B cell (primary cell): ENCODE measurements around the gene MAPKAPK5. TPM values are rescaled to one million over a fixed set of nuclear protein-coding genes. Genes with fewer than 3 reads are reported as not detected.

Experiments used
- ATAC-seq: fragments of 200-7000 bp; cut with Tn5 transposase; one replicate; pipeline ENCODE4 v1.10.0; 2021; ENCODE audit warnings: low read depth, mild to moderate bottlenecking, moderate number of reproducible peaks, moderate library complexity
- CTCF ChIA-PET: fragments of 350-600 bp; sonication (Branson Sonifier 250); formaldehyde crosslinking; loops from one replicate; lab custom pipeline; 2021; ENCODE audit warnings: antibody characterized with exemption, inconsistent platforms; lab: Charles Lee
- POLR2A ChIA-PET: fragments of 350-600 bp; sonication (Branson Sonifier 250); formaldehyde crosslinking; loops from one replicate; lab custom pipeline; 2021; ENCODE audit warnings: antibody characterized with exemption; lab: Charles Lee
- DNase-seq: peaks from one replicate; pipeline ENCODE4 v3.0.0; 2013
- H2AFZ ChIP-seq: 2 replicates; pipeline ENCODE4 v1.6.1; 2012; ENCODE audit warnings: mild to moderate bottlenecking, low read depth, low read length; ENCODE audit not compliant: insufficient read depth, poor library complexity, severe bottlenecking
- H3K27ac ChIP-seq, 2 donors: 1 replicate in 1 of 2; 2 replicates in 1 of 2; pipeline ENCODE4 v1.5.1; 2012 to 2013; ENCODE audit warnings: low read length in 2 of 2, mild to moderate bottlenecking in 2 of 2, moderate library complexity in 1 of 2
- H3K27me3 ChIP-seq, 4 experiments: fragments of 200-600 bp in 1 of 4; sonication (generic) in 1 of 4; replicated peaks in 1 of 4; 1 replicate in 2 of 4; 2 replicates in 2 of 4; pipeline versions ENCODE4 v1.6.1 to v1.7.0; 2013 to 2016; ENCODE audit warnings: low read length in 3 of 4, mild to moderate bottlenecking in 2 of 4, mixed read lengths in 1 of 4, moderate library complexity in 1 of 4; ENCODE audit not compliant: insufficient read depth in 4 of 4, control insufficient read depth in 3 of 4; ENCODE audit errors: control extremely low read depth in 1 of 4
- H3K36me3 ChIP-seq, 2 experiments: replicated peaks in 1 of 2; 1 replicate in 1 of 2; 2 replicates in 1 of 2; pipeline versions ENCODE4 v1.6.1 to v1.7.1; 2013; ENCODE audit warnings: low read length in 1 of 2; ENCODE audit not compliant: insufficient read depth in 2 of 2, control insufficient read depth in 1 of 2; ENCODE audit errors: control extremely low read depth in 1 of 2, extremely low read depth in 1 of 2
- H3K4me1 ChIP-seq, 2 donors: fragments of 200-600 bp in 1 of 2; sonication (generic) in 1 of 2; 1 replicate in 1 of 2; 2 replicates in 1 of 2; pipeline versions ENCODE4 v1.5.1 to v1.6.1; 2013 to 2017; ENCODE audit warnings: low read length in 2 of 2; ENCODE audit not compliant: control insufficient read depth in 2 of 2, insufficient read depth in 2 of 2
- H3K4me2 ChIP-seq: replicated peaks from 2 replicates; pipeline ENCODE3; 2012; ENCODE audit warnings: mild to moderate bottlenecking, low read depth, low read length; ENCODE audit not compliant: poor library complexity, severe bottlenecking
- H3K4me3 ChIP-seq, 5 experiments: fragments of 200-600 bp in 1 of 5; sonication (generic) in 1 of 5; 1 replicate in 3 of 5; 2 replicates in 2 of 5; pipeline versions ENCODE4 v1.5.1 to v1.7.0; 2011 to 2016; ENCODE audit warnings: low read length in 4 of 5, mild to moderate bottlenecking in 4 of 5, low read depth in 2 of 5, control low read depth in 1 of 5, moderate library complexity in 1 of 5; ENCODE audit not compliant: insufficient read depth in 1 of 5; ENCODE audit errors: control extremely low read depth in 1 of 5, extremely low read depth in 1 of 5
- H3K79me2 ChIP-seq: fragments of 200-600 bp; sonication (generic); one replicate; pipeline ENCODE4 v1.6.0; 2016; ENCODE audit warnings: low read length; ENCODE audit not compliant: control insufficient read depth, insufficient read depth
- H3K9ac ChIP-seq: fragments of 200-600 bp; sonication (generic); 2 replicates; pipeline ENCODE4 v1.6.1; 2017; ENCODE audit warnings: mild to moderate bottlenecking, low read length, moderate library complexity
- H3K9me3 ChIP-seq, 3 donors: one replicate each; pipeline versions ENCODE4 v1.6.1 to v1.7.1; 2013; ENCODE audit warnings: low read length in 2 of 3; ENCODE audit not compliant: control insufficient read depth in 2 of 3, insufficient read depth in 1 of 3; ENCODE audit errors: control extremely low read depth in 1 of 3
- H4K20me1 ChIP-seq: 2 replicates; pipeline ENCODE4 v1.6.0; 2012; ENCODE audit warnings: mild to moderate bottlenecking, low read length; ENCODE audit not compliant: insufficient read depth, control insufficient read depth, poor library complexity, severe bottlenecking
- H3K27ac Mint-ChIP-seq: one replicate; pipeline ENCODE4 v1.8.0; 2021; ENCODE audit warnings: mixed read lengths
- H3K27me3 Mint-ChIP-seq: one replicate; pipeline ENCODE4 v1.8.0; 2021; ENCODE audit warnings: mixed read lengths
- H3K4me1 Mint-ChIP-seq: one replicate; pipeline ENCODE4 v1.8.0; 2021; ENCODE audit warnings: mixed read lengths
- H3K4me3 Mint-ChIP-seq: one replicate; pipeline ENCODE4 v1.8.0; 2021; ENCODE audit warnings: mixed read lengths
- H3K9me3 Mint-ChIP-seq: one replicate; pipeline ENCODE4 v1.8.0; 2022; ENCODE audit warnings: mixed read lengths; ENCODE audit not compliant: insufficient read depth
- CTCF ChIP-seq: fragments of 200-600 bp; IDR thresholded peaks from one replicate; pipeline ENCODE4 v1.8.0; 2022; ENCODE audit warnings: antibody characterized with exemption, mild to moderate bottlenecking
- EZH2 ChIP-seq: IDR thresholded peaks from 2 replicates; pipeline ENCODE4 v1.6.1; 2012; ENCODE audit warnings: borderline replicate concordance, low read depth, mild to moderate bottlenecking, moderate library complexity, low read length; ENCODE audit not compliant: insufficient read depth, poor library complexity, severe bottlenecking
- WGBS: methylation state at CpG from one replicate; pipeline ENCODE4 v1.1.5; 2013; ENCODE audit warnings: missing lambda C conversion rate; ENCODE audit not compliant: insufficient coverage; 5-methylcytosine and 5-hydroxymethylcytosine counted together
- intact Hi-C: fragments of 100-400 bp; cut with micrococcal nuclease; formaldehyde crosslinking; loops from one replicate; pipeline ENCODE4 v1.10.0; 2022
- polyA plus RNA-seq: library from polyadenylated mRNA; depleted of rRNA; stranded (reverse); fragments of >200 nt; gene quantifications from 2 replicates; pipeline ENCODE4 v1.2.3, GENCODE V29; 2012
- total RNA-seq, 2 donors: library from RNA; stranded (reverse); fragments of 120-200 nt in 1 of 2; gene quantifications; 1 replicate in 1 of 2; 2 replicates in 1 of 2; pipeline versions ENCODE4 v1.2.3 to v1.2.4, GENCODE V29; 2013 to 2022

Gene MAPKAPK5
- total and polyA plus RNA-seq, 2 donors (not counting 1 experiment from before 2014, with no cell fraction given), result 60.2 to 64.4 TPM

DNA sequence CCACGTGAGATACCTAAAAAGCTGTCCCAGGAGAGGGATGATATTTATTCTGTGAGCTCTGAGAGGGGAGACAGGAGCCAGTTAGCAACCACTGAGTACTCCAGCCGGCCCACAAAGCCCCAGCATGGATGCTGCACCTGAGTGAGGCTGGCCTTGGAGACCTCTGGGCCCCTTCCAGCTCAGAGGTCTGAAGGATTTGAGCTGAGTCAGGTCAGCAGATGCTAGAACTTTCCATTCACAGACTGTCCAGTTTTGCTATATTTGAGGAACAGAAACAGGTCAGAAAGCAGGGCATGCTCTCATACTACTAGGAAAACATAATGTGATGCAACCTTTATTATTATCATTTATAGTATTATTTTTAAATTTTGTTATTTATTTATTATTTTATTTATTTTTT, 15.0 kb upstream of the MAPKAPK5 start:
- H3K36me3 ChIP-seq, result no peaks in the 10 kb centered on the region
- H3K4me3 Mint-ChIP-seq, result no peak overlapping the region
- ATAC-seq, result no peak
- CTCF ChIA-PET, result interaction anchor here (2.2 kb wide), 1 partner anchor 14 kb away, joined by 10 read pairs; no protein-coding TSS in a partner anchor
- H3K9me3 Mint-ChIP-seq, result no peaks in the 10 kb centered on the region
- no peak overlapping the region for H3K27ac ChIP-seq
- H3K9ac ChIP-seq, result no peak overlapping the region
- H2AFZ ChIP-seq, result no peak overlapping the region
- WGBS, result 75% methylated on average over 1 of the region's 2 CpGs
- H3K9me3 ChIP-seq, result peaks cover 0 to 4% (median 0%) of the 10 kb centered on the region in 3 donors
- H3K79me2 ChIP-seq, result no peaks in the 10 kb centered on the region
- no peak overlapping the region for H3K27ac Mint-ChIP-seq
- no peaks in the 10 kb centered on the region for H3K27me3 ChIP-seq
- POLR2A ChIA-PET, result no interaction called here
- no peak for DNase-seq
- H3K4me2 ChIP-seq, result no peak overlapping the region
- no peak overlapping the region for H3K4me3 ChIP-seq
- no peaks in the 10 kb centered on the region for H3K4me1 Mint-ChIP-seq
- TF ChIP-seq CTCF, result no peak
- no peak for TF ChIP-seq EZH2
- H3K27me3 Mint-ChIP-seq, result peaks cover 19% of the 10 kb centered on the region
- no peaks in the 10 kb centered on the region for H3K4me1 ChIP-seq
- no peaks in the 10 kb centered on the region for H4K20me1 ChIP-seq
- intact Hi-C loops, result no loop called here

DNA sequence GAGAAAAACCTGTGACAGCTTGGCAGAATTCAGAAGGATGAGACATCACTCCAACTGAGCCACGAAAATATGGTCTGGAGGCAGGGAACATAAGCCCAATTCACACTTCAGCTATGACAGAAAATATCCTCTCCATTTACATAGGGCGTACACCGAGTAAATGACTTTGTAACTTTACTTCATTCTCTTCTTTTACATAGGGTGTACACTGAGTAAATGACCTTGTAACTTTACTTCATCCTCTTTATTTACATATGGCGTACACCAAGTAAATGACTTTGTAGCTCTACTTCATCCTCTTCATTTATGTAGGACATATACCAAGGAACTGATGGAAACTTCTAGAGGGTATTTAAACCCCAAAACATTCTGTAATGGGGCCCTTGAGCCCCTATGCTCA, 14.1 kb upstream of the MAPKAPK5 start:
- peaks cover 9% of the 10 kb centered on the region for H3K27me3 Mint-ChIP-seq
- no peak overlapping the region for H3K27ac Mint-ChIP-seq
- H3K9ac ChIP-seq, result no peak overlapping the region
- H2AFZ ChIP-seq, result no peak overlapping the region
- no peak overlapping the region for H3K4me2 ChIP-seq
- no peaks in the 10 kb centered on the region for H3K27me3 ChIP-seq
- H3K4me3 Mint-ChIP-seq, result no peak overlapping the region
- ATAC-seq (no peak), DNase-seq (no peak)
- H3K4me1 Mint-ChIP-seq, result no peaks in the 10 kb centered on the region
- no peaks in the 10 kb centered on the region for H3K4me1 ChIP-seq
- CTCF ChIA-PET, result interaction anchor here (1.0 kb wide), 1 partner anchor 75 kb away, joined by 3 read pairs; no protein-coding TSS in a partner anchor
- no peaks in the 10 kb centered on the region for H3K79me2 ChIP-seq
- WGBS, result 50% methylated on average over 1 of the region's 4 CpGs
- TF ChIP-seq EZH2 (no peak), CTCF (no peak)
- POLR2A ChIA-PET, result no interaction called here
- no peaks in the 10 kb centered on the region for H3K9me3 Mint-ChIP-seq
- H3K9me3 ChIP-seq, result peaks cover 0 to 4% (median 0%) of the 10 kb centered on the region in 3 donors
- intact Hi-C loops, result no loop called here
- H4K20me1 ChIP-seq, result no peaks in the 10 kb centered on the region
- H3K36me3 ChIP-seq, result no peaks in the 10 kb centered on the region
- no peak overlapping the region for H3K4me3 ChIP-seq
- H3K27ac ChIP-seq, result no peak overlapping the region
